ENCODE measurements around the gene C5orf24.
"Not testable (repeated sequence)": the region's sequence is repeated elsewhere in the genome, so short reads cannot be mapped to it uniquely, and the experiment has no call there.

The C5orf24 gene

GRCh38 chr5:134845852-134846640 is at the start of gene C5orf24:
TSS of gene C5orf24 (plus strand) at chr5:134845968. CDS start at chr5:134854901, 8,933 bp downstream.
- peak; percentile 89 to 90 for DNase-seq (ENCODE audit: low read depth in 2 of 2)

- DNase-seq (ENCODE audit: low read depth in 2 of 2): no peak
Observed at GRCh38 chr5:134798468-134798867, 47.3 kb upstream of the C5orf24 start.

GRCh38 chr5:134803821-134804220 is 41.9 kb upstream of the C5orf24 start:
- DNase-seq (ENCODE audit: low read depth in 2 of 2): no peak

GRCh38 chr5:134813407-134813806 is 32.4 kb upstream of the C5orf24 start:
- no peak for DNase-seq (ENCODE audit: low read depth in 2 of 2)

GRCh38 chr5:134813827-134814226 is 31.9 kb upstream of the C5orf24 start:
- DNase-seq (ENCODE audit: low read depth in 2 of 2): no peak

- no peak for DNase-seq (ENCODE audit: low read depth in 2 of 2)
Observed at GRCh38 chr5:134817006-134817405, 28.8 kb upstream of the C5orf24 start.

- DNase-seq (ENCODE audit: low read depth in 2 of 2): no peak
Observed at GRCh38 chr5:134818776-134819175, 27.0 kb upstream of the C5orf24 start.

- DNase-seq (ENCODE audit: low read depth in 2 of 2): no peak
Observed at GRCh38 chr5:134819407-134819963, 26.3 kb upstream of the C5orf24 start.

GRCh38 chr5:134821841-134822240 is 23.9 kb upstream of the C5orf24 start:
- no peak for DNase-seq (ENCODE audit: low read depth in 2 of 2)

- no peak for DNase-seq (ENCODE audit: low read depth in 2 of 2)
Observed at GRCh38 chr5:134824681-134825080, 21.1 kb upstream of the C5orf24 start.

- DNase-seq (ENCODE audit: low read depth in 2 of 2): no peak
Observed at GRCh38 chr5:134825212-134825611, 20.6 kb upstream of the C5orf24 start.

- DNase-seq (ENCODE audit: low read depth in 2 of 2): no peak
Observed at GRCh38 chr5:134833340-134834032, 12.3 kb upstream of the C5orf24 start.

GRCh38 chr5:134835623-134836022 is 10.1 kb upstream of the C5orf24 start:
- DNase-seq (ENCODE audit: low read depth in 2 of 2): no peak

GRCh38 chr5:134837530-134838181 is 8.1 kb upstream of the C5orf24 start:
- DNase-seq (ENCODE audit: low read depth in 2 of 2): no peak

GRCh38 chr5:134838361-134838760 is 7.4 kb upstream of the C5orf24 start:
- not testable (repeated sequence) for DNase-seq (ENCODE audit: low read depth in 2 of 2)

GRCh38 chr5:134840811-134841210 is 5.0 kb upstream of the C5orf24 start:
- no peak for DNase-seq (ENCODE audit: low read depth in 2 of 2)

- DNase-seq (ENCODE audit: low read depth in 2 of 2): no peak
Observed at GRCh38 chr5:134844252-134844651, 1.5 kb upstream of the C5orf24 start.

- no peak for DNase-seq (ENCODE audit: low read depth in 2 of 2)
Observed at GRCh38 chr5:134845335-134845851, 375 bp upstream of the C5orf24 start.

GRCh38 chr5:134846641-134846960 is 833 bp downstream of the C5orf24 start:
- DNase-seq (ENCODE audit: low read depth in 2 of 2): peak in 1 of 2 donors; percentile 13

- not testable (repeated sequence) for DNase-seq (ENCODE audit: low read depth in 2 of 2)
Observed at GRCh38 chr5:134849434-134849933, 3.7 kb downstream of the C5orf24 start.

- DNase-seq (ENCODE audit: low read depth in 2 of 2): no peak
Observed at GRCh38 chr5:134851307-134851923, 5.6 kb downstream of the C5orf24 start.

- not testable (repeated sequence) for DNase-seq (ENCODE audit: low read depth in 2 of 2)
Observed at GRCh38 chr5:134856465-134856864, 10.7 kb downstream of the C5orf24 start.

Data from stimulated activated CD4-positive, alpha-beta T cell treated with anti-CD3 and anti-CD28 coated beads, Interleukin-15, amount 100 ng/mL, for 48 hours (primary cell).